Stimulated activated CD8-positive, alpha-beta memory T cell treated with anti-CD3 and anti-CD28 coated beads, Interleukin-2, amount 100 ng/mL, for 1 hour (primary cell): ENCODE data around the gene ZMYND8.

Experiments used
- DNase-seq, 2 donors: peaks; one replicate each; pipeline ENCODE4 v3.0.0-alpha.2; 2020; ENCODE audit warnings: low read depth in 2 of 2

Gene ZMYND8

DNA sequence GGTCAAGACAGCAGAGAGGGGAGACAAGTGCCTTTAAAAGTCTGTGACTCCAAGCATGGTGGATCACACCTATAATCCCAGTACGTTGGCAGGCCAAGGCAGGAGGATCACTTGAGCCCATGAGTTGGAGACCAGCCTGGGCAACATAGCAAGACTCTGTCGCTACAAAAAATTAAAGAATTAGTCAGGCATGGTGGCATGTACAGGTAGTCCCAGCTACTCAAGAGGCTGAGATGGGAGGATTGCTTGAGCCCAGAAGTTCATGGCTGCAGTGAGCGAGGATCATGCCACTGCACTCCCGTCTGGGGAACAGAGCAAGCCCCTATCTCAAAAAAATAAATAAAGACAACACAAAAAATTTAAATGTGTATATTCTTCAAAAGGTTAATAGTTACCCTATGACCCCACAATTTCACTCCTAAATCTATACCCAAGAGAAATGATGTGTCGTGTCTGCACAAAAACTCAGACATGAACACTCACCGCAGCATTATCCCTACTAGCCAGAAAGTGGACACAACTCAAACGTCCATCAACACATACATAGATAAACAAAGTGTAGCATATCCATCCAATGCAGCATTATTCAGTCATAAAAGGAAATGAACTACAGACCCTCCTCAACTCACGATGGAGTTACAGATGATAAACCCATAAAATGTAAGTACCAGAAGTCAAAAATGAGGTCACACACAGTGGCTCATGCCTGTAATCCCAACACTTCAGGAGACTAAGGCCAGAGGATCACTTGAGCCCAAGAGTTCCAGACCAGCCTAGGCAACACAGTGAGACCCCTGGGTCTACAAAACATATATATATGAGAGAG is 23.9 kb downstream of the ZMYND8 start:
- DNase-seq: no peak

- no peak for DNase-seq
These were observed 25.4 kb downstream of the ZMYND8 start for GRCh38 chr20:47330933-47331708.

GRCh38 chr20:47330071-47330470 is 26.4 kb downstream of the ZMYND8 start:
- DNase-seq: no peak

GRCh38 chr20:47328129-47328528 is 28.4 kb downstream of the ZMYND8 start:
- DNase-seq: no peak

- DNase-seq: no peak
These were observed 28.8 kb downstream of the ZMYND8 start for GRCh38 chr20:47327711-47328110.

DNA sequence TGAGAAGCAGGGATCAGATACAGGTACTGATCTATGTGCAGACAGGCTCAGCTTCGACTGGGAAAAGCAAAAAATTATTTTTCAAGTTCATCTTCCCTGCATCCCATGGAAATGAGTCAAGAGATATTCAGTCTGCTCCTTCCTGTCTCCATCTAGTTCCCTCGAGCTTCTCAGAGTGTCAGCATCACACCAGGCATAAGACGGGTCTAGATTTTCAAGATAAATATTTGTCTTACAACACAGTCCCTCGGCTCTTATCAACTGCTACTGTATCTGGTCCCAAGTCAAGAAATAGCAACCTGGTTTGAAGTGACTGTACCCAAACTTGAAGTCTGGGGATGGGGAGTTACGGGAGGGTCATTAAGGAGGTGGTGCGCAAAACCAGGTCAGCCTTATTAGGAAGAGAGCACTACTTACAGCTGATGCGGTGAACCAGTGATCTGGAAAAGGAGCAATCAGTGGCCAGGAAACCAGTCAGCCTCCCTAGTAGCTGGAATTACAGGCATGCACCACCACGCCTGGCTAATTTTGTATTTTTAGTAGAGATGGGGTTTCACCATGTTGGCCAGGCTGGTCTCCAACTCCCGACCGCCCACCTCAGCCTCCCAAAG is 29.7 kb downstream of the ZMYND8 start:
- DNase-seq: no peak

GRCh38 chr20:47325242-47325641 is 31.3 kb downstream of the ZMYND8 start:
- no peak for DNase-seq

DNA sequence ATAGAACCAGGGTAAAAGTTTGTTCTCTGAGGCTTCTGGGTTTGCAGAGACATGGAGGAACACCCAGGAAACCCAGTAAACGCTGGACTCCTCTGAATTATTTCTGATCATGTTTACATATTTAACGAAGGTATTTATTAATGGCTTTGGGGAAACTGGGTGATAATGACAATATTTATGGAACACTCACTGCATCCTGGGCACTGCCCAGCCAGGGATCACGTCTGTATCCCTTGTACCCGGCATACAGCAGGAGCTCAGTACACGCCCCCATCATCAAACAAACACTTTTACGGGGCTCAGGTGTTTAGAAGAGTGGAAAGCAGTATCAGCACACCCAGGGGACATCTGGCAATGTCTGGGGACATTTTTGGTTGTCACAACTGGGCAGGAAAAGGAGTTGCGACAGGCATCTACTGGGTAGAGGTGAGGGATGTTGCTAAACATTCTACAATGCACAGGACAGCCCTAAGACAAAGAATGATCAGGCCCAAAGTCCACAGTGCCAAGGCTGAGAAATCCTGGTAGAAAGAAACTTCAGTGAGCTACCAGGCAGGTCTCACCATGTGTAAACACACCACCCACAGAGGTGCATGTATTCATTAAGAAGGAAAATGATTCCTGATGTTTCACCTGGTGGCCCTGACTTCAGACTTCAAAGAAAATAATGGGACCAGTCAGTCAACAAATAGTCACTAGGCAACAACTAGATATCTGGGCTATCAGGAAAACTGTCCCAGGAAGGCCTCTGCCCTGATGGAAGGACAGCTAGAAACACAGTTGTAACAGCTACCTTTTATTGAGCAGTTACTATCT is 35.3 kb downstream of the ZMYND8 start:
- no peak for DNase-seq

DNA sequence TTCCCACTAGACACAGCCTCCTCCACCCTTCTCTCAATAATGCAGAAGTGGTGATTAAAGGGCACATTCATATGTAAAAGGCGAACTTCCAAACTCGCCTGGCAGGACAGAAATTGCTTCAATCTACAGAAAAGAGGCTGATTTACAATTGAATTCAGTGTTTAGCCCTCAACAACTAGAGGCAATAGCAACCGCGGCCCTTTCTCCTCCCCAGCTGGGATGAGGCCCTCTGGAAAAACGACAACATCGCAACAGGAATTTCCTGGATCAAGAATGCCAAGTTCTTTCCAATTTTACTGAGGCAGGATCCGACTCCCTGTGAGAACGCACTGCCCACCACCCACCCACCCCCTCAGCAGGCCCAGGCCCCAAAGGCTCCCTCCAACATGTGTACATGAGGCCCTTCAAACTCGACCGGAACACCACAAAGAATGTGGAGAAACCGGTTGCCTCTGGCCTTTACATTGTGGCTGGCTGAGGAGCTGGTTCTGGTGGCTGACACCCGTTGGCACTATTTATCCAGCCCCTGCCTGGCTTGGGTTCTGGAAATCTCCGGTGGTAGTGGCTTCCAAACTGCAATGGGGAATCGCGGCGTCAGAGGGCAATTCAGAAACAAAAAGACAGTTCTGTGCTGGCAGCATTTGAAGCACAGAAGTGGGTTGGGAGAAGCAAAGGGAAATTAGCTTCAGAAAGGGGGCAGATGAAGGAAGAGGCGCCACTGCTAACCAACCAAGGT is 36.8 kb downstream of the ZMYND8 start:
- no peak for DNase-seq

DNA sequence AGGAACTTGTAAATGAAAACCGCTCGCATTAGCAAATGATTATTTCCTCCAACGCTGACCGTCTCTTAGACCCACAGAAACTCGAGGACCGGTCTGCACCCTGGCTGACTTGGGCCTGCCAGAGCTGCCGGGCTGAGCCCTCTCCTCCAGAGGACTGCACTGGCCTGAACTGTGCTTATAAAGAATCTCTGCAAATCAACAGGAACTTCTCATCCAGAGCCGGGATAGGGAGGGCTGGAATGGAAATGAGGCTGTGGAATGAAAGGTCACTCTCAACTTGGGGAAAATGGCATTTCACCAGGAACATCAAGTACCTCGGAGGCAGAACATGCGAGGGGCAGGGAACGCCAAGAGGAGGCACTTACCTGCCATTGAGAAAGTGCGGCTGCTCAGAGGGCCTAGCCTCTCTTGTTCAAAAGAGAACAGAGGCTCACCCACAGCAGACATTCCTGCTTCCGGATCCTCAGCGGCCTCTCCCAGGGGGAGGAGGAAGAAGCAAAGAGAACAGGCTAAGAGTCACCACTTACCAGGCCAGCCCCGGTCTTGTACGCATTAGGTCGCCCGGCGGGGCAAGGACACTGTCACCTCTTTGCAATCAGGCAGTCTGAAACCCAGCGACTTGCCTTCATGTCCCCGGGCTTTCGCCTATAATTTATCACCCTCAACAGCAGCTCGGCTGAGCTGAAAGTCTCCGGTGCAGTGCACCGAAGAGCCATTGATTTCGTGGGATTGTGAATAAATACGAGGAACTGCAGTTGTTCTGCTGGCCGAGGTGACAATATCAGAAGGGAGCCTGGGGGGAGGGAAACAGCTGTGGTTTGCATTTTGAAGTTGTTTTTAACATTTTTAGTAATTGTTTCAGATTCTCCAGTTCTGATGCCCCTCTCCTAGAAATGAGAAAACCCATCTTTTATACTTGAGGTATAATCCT is 37.6 kb downstream of the ZMYND8 start:
- DNase-seq: no peak

DNA sequence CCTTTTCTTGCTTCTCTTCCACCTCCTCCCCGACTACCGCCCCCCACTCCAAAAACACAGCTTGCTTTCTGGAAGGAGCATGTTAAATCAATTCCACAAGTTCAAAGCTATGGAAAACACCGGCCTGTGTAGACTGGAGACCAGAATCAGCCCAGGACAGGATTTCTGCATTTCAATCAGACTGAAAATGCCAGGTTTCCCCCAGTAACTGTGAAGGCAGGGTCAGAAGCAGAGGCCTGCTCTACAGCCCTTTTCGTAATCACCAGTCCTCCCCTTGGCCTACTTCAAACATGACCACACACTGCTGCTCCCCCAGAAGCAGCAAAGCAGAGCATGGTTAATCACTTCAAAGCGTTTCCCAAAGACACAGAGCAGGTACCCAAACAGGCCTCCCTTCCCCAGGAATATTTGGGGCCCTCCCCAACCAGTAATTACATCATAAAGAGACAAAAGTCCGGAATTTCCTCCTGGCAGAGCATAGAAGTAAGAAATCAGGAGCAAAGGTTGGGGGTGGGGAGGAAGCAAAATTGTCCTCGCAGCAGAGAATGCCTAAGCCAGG is 38.4 kb downstream of the ZMYND8 start:
- no peak for DNase-seq

- DNase-seq: peak; percentile 15 to 32
These were observed 39.2 kb downstream of the ZMYND8 start for GRCh38 chr20:47317127-47317895.

DNA sequence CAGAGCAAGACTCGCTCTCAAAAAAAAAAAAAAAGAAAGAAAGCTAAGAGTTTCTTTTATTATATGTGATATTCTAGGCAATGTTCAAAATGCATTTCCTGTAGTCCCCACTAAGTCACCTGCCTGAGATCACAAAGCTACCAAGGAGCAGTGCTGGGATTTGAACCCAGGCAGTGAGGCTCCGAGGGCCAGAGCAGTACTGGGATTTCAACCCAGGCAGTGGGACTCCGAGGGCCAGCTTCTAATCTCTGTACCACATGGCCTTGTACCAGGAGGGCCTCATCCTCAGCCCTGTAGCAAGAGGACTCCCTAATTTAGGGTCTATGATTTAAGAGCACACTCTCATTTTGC is 39.7 kb downstream of the ZMYND8 start:
- no peak for DNase-seq

DNA sequence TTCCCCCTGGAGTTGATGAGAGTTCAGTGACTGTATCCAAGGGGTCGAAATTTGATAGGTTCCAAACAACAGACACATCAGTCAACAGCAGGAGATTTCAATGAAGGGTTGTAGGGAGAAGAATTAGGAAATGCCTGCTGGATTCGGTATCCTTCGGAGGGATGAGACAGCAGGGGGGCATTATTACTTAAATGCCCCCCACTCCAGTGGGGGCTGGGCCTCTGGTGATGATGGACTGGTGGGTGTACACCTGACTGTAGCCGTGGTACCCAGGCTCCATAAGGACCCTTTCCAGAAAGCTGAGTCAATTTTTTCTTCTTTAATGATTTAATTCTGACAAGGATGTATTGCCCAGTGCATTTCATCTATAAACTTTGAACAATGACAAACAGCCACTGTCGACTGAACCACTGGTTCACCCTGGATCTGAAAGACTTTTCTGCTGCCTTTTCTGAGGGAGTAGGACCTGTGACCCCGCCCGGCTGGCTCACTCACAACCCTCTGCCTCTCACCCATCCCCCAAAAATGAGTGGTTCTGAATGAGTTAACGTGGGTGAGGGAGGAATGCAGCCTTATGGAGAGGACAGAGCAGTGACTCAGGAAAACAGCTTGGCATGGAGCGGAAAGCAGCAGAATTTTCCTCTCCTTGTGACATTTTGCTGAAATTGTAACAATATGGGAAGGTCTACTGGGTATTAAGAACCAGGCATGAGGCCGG is 41.0 kb downstream of the ZMYND8 start:
- no peak for DNase-seq

GRCh38 chr20:47314647-47315338 is 41.7 kb downstream of the ZMYND8 start:
- DNase-seq: no peak

- DNase-seq: no peak
These were observed 44.4 kb downstream of the ZMYND8 start for GRCh38 chr20:47311967-47312681.

GRCh38 chr20:47311211-47311610 is 45.3 kb downstream of the ZMYND8 start:
- no peak for DNase-seq
